K562 (cell line): ENCODE data around the gene C1orf56.
A peak's percentile ranks its signal among the peaks of the same experiment; 100 is the strongest.

Experiments
- ARNT ChIP-seq, 2 experiments: fragments of 450-650 bp; IDR thresholded peaks; 2 replicates each; pipeline ENCODE4 v1.6.1; 2016; ENCODE audit warnings: mild to moderate bottlenecking in 1 of 2
- FOXA3 ChIP-seq, 2 experiments: fragments of 450-650 bp in 1 of 2; sonication (generic) in 1 of 2; formaldehyde crosslinking; IDR thresholded peaks in 1 of 2; conservative IDR thresholded peaks in 1 of 2; 2 replicates each; pipeline versions ENCODE4 v1.4.0 to v1.8.0; 2020 to 2022; ENCODE audit warnings: mild to moderate bottlenecking in 2 of 2, missing genetic modification reagents in 1 of 2
- POLR2A ChIP-seq: fragments of 450-650 bp; conservative IDR thresholded peaks from 2 replicates; pipeline ENCODE4 v1.6.1; 2016
- POLR2AphosphoS5 ChIP-seq: IDR thresholded peaks from 2 replicates; pipeline ENCODE4 v1.6.1; 2011; ENCODE audit warnings: mild to moderate bottlenecking, low read depth, low read length, moderate library complexity; ENCODE audit not compliant: control insufficient read depth, insufficient read depth
- RNF2 ChIP-seq: sonication (generic); IDR thresholded peaks from 2 replicates; pipeline ENCODE4 v1.6.1; 2016
- THRA ChIP-seq: fragments of 450-650 bp; IDR thresholded peaks from 2 replicates; pipeline ENCODE4 v1.6.1; 2017; ENCODE audit warnings: mild to moderate bottlenecking, moderate library complexity
- ZBTB33 ChIP-seq: sonication (generic); formaldehyde crosslinking; IDR thresholded peaks from 2 replicates; pipeline ENCODE4 v1.8.1; 2023; ENCODE audit warnings: mild to moderate bottlenecking, missing genetic modification reagents
- ZNF263 ChIP-seq: sonication (generic); formaldehyde crosslinking; IDR thresholded peaks from 2 replicates; pipeline ENCODE4 v1.8.0; 2022; ENCODE audit warnings: mild to moderate bottlenecking, missing genetic modification reagents, borderline replicate concordance
- ZNF324 ChIP-seq: fragments of 250-450 bp; sonication (Bioruptor Pico); IDR thresholded peaks from 2 replicates; pipeline ENCODE4 v1.4.0; 2020; ENCODE audit warnings: mild to moderate bottlenecking
- ZNF551 ChIP-seq: fragments of 250-450 bp; sonication (Bioruptor Pico); IDR thresholded peaks from 2 replicates; pipeline ENCODE4 v1.5.0; 2021; ENCODE audit warnings: mild to moderate bottlenecking, moderate library complexity
- ZNF644 ChIP-seq: fragments of 200-800 bp; sonication (Bioruptor generic); IDR thresholded peaks from 2 replicates; pipeline ENCODE4 v1.6.1; 2016; ENCODE audit warnings: low read depth, missing genetic modification characterization, missing compliant biosample characterization

DNA sequence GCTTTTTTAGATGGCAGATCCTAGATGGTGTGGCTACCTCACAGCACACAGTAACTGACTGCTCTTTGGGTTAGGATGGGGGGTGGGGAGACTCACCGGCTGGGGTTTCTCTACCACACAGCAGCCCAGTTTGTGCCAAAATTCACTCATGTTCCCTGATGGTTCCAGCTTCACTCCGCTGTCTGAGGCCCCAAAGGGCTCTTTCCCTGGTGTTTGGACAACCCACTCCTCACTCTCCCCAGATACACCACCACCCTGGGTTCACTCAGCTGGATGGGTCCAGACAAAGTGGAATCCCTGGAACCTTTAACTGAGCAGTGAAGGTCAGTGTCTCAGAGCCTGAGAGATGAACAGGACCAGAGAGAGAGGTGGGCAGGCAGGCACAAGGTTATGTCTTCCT is 8.0 kb downstream of the C1orf56 start:
- no peak for TF ChIP-seq ARNT (IDR thresholded peaks at IDR 0.05)
- 0 out of 2 replicates have a peak, but pooled peaks have one; percentile 19 for TF ChIP-seq POLR2A
- TF ChIP-seq THRA = no peak
- no peak for TF ChIP-seq FOXA3 (CRISPR knock-in tag; conservative IDR thresholded peaks at IDR 0.05 in 1 of 2, IDR thresholded peaks at IDR 0.05 in 1 of 2)
- TF ChIP-seq ZNF324 (CRISPR knock-in tag) = no peak
- no peak for TF ChIP-seq RNF2
- TF ChIP-seq ZBTB33 (CRISPR knock-in tag) = no peak
- no peak for TF ChIP-seq ZNF644
- no peak; the same call in 1 of the 2 replicates for TF ChIP-seq ZNF263 (CRISPR knock-in tag)
- no peak for TF ChIP-seq POLR2AphosphoS5
- TF ChIP-seq ZNF551 (CRISPR knock-in tag) = no peak
